HG03575 (cell line): Measurements from ENCODE around the gene CEP41.

Source experiments
- ATAC-seq: cut with Tn5 transposase; IDR thresholded peaks from one replicate; pipeline ENCODE4 v1.9.1; 2021; ENCODE audit not compliant: unreplicated experiment, insufficient number of reproducible peaks, low FRiP score; ENCODE audit errors: extremely low read depth

CEP41 gene

DNA sequence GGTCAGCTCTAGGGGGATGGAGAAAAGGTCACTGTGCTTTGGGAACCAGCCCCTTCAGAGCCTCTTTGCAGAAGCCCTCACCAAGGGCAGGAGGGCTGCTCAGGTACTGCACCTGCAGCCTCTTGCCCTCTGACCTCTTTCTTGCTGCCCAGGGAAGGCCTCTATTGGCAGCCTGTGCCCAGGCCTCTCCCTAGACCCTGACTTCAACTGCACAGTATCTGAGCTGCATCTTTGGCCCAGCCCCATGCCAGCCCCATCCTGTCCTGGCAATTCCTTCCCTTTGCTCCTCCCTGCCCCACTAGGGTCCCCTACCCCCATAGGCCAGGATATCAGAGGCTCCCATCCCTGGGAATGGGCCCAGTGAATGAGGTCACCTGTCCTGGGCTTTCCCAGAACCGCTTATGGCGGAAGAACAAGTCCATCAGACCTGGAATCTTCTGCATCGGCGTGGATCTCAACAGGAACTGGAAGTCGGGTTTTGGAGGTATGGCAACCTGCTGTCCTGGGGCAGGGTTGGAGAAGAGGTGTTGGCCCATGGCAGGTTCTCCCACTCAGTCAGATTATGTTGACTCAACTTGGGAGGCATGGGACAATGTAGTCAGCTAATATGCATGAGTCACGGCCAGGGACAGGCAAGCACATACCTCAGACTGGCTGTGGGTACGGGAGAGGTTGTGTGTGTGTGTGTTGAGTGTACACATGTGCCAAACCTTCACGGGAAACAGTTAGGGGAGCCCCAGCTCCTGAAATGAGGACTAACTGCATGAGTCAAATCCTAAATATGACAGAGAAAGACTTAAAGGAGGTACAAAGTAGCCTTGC lies 77.6 kb downstream of the CEP41 start:
- ATAC-seq, result no peak

DNA sequence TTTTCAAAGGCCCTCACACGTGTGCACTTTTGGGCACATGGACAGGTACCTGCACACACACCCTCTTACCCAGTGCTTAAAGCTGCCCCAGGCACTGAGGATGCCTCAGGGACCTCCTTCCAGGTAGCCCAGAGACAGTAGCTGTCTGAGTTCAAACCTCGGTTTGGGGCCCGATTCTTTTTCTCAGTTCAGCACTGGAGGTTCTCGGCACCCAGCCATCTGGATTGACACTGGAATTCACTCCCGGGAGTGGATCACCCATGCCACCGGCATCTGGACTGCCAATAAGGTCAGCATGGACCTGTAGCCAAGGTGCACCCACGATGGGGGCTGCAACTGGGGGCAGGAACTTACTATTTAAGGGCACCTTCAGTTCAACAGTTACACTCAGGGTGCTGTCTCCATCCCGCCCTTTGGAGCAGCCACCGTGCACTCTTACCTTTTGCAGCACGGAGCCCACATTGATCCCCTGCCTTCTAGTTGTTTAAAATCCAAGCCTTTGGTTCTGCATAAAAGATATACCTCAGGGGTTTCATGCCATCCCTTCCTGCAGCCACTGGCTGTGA lies 78.5 kb downstream of the CEP41 start:
- no peak for ATAC-seq

DNA sequence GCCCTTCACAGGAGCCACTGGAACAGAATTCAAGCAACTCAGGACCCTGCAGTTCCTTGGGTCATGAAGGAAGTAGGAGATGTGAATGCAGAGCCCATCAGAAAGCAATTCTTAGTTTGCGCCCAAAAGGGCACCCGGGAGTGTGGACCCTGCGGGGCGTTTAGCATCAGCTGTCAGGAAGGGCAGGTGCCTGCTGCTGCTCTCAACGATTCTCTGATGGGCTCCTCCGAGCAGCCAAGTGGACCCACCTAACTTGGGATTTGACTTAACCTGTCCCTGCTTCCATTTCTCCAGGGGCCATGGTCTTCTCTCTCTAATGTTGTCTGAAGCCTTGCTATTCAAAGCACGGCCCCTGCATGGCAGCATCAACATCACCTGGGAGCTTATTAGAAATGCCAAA lies 79.1 kb downstream of the CEP41 start:
- ATAC-seq, result no peak

DNA sequence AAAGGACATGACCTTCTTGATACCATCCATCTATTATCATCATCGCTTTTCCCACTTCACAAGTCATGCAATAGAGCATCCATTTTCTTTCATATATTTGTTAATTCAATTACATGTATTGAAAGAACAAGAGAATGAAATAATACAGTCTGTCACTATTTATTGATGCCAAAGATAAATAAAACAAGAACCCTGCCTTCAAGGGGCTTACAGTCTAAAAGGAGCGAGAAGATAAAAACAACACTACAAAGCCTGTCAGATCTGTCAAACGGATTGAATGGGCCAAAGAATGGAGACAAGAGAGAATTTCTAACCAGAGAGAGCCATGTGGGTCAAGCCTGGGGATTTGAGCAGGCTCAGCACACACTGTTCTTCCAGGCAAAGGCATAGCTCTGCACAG lies 80.3 kb downstream of the CEP41 start:
- ATAC-seq, result no peak

DNA sequence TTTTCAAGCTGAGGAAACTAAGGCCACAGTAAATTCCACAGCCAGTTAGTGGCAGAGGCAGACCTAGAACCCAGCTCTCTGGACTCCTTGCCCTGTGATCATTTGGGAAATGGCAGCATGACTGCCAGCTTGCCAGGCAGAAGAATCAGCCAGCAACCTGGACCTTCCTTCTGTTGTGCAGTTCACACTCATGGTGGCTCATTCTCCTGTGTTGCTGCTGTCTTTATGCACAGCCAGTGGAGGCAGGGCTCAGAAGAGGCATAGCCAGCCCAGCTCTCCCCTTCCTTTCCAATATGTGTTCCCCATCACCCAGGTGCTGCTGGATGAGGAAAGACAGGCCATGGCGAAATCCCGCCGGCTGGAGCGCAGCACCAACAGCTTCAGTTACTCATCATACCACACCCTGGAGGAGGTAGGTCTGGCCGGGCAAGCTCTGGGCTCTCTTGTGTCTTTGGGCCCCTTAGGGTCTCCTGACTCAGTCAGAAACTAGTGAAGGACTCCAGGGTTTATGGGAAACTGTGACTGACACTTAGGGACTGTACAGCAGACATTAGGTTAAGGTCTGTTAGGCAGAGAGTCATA lies 81.4 kb downstream of the CEP41 start:
- ATAC-seq, result no peak

DNA sequence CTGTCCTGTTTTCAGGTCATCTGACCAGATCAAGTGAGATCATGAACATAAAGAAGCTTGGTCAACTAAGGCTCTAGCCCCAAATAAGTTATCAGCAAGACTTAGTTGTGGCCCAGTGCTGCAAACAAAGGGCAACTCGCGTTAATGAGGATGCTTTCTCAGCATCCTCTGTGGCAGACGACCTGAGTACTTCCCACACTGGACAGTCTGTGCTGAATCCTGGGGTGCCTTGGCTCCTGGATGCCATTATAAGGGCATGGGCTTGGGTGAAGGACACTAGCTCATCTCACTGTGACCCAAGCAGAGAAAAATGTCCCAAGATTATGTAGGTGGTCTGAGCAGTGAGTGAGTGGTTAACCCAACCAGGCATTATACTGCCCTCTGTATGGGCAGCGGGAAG lies 82.3 kb downstream of the CEP41 start:
- ATAC-seq, result no peak

DNA sequence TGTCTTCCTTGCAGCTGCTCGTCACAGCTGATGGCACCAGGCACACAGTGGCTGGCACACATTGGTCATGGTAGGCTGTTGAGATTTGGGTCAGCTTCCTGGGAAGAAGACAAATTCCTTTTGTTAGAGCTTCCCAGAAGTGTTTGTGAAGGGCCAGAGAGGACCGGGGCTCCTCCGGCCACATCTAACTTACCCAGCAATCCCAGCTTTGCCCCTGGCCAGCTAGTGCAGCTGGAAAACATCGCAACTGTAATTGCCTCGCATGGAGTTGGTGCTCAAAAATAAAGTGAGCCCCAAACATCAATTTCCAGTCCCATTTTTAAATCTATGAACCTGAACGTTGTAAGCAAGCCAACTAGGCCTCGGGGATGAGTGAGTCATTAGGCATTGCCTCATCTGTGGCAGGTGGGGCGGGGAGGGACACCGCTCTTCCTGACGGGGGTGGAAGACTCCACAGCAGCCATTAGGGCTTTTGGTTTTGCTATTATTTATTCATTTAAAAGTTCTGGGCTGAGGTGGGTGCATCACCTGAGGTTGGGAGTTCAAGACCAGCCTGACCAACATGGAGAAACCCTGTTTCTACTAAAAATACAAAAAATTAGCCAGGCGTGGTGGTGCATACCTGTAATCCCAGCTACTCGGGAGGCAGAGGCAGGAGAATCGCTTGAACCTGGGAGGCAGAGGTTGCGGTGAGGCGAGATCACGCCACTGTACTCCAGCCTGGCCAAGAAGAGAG lies 83.8 kb downstream of the CEP41 start:
- ATAC-seq, result no peak

DNA sequence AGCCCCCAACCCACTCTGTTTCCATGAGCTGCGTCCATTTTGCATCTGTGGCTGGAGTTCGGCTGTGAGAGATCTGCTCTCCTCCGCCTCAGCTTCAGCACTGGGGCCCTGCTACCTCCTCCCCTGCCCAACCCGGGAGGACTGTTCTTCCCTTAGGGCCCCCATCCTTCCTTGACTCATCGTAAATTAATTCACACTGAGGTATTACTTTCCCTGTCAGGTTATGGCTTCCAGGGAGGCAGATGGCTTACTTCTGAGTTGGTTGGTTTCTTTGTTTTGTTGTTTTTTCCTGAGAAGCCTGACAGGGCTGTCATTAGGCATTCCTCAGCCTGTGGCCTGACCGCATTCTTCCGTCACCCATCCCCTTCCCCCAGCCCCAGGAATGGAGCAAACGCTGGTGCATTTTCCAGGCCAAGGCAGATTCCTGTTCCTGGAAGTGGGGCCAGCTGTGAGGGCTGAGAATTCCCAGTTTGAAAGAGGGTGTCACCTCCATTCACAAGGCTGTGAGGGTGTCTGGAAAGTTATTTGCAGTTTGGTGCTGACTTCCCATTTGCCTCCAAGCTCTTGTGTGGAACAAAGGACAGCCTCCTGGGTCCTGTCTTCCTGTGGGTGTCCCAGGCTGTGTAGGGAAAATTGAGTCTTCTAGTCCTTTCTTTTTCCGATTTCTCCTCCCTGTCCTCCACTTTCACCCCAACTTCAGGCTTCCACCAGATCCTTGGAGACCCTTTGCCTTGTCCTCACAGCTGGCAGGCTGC lies 84.5 kb downstream of the CEP41 start:
- ATAC-seq, result no peak

DNA sequence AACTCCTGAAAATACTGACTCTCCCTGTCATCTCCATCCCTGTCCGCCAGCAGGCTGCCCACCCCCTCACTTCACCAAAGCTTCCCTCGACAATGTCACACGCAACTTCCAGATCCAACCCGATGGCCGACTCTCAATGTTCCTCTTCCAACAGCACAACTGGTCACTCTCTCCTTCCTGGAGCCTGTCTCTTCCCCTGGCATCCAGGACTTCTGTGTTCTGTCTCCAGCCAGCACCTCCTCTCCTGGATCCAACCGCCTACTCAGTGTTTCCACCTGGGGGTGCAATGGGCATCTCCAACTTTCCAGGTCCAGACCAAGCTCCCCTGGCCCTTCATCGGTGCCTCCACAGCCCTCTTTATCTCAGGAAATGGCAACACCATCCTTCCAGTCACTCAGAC lies 87.6 kb downstream of the CEP41 start:
- ATAC-seq, result no peak

DNA sequence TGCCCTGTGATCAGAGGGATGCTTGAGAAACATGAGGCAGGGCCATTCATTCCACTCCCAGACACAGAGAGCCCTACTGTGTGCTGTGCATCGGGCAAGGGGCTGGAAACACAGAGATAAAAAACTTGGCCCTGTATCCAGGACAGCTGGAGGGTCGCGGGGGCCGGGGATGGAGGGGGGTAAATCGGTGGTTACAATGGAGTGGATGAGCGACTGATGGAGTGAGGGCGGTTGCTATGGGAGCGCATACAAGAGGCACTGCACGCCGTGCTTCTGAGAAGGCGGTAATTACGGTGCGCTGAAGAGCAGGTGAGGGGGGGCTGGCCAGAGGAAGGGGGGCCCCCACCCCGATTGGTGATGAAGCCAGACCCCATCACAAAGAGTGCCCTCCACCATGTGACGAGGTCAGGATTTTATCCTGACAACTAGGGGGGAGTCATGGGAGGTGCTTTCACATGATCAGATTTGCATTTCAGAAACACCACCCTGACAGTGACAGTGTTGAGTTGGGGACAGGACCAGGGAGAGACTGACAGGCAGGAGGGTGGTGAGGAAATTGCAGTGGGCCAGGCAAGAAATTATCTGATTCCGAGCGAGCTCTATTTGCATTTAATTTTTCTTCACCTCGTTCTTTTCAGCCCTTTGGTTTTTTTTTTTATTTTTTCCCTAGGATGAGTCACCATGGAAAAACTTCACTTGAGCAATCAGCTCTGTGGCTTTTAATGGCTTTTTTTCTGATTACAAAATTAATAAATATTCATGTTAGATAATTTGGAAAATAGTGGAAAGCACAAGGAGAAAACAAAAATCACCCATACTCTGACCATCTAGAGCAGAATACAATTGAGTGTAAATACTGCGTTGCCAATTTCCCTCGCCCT lies 88.4 kb downstream of the CEP41 start:
- no peak for ATAC-seq

DNA sequence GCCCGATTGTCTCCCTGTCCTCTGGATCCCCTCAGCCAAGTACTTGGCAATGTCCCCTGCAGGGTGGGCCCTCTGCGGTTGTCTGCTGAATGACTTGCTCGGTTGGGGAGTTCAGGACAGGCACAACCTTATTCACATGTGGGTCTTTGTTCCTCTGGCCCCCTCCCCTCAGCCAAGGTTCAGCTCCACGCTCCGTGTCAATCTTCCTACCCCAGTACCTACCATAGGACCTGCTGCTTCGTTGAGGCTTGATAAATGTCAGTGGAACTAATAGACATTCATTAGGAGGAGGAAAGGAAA lies 89.1 kb downstream of the CEP41 start:
- no peak for ATAC-seq

DNA sequence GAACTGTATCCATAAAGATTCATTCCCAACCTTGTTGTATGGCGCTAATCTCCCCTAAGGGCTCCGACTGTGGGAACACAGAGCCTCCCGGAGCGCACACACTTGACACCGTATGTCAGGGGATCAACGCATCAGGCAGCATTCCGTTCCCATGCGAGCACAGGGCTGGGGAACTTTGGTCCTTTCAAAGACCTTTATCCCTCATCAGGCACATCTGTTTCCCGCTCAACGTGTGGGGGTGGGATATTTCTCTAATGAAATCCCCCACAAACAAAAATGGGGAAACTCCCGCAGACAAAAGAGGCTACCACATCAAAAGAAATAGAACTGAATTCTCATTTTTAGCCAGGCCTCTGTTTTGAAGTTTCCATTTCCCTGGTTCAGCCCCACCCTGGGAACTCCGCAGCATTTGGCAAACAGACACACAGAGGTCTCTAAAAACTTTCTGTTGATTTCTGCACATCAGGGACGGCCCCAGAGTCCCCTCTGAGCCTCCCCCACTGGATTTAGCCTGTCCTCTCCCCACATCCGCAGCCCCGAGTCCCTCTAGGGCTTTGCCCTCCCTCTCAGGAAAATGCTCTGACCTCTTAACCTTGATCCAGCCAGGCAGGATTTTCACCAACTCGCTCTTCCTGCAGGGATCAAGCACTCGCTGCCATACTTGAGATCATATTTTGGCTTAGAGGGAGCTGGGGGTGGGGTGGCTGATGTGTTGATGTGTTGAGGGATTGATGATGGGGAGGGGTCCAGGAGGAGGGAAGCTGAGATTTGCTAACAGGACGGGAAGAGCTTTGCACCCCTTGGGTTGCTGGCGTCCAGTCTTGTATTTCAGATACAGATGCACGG lies 89.6 kb downstream of the CEP41 start:
- ATAC-seq, result no peak

DNA sequence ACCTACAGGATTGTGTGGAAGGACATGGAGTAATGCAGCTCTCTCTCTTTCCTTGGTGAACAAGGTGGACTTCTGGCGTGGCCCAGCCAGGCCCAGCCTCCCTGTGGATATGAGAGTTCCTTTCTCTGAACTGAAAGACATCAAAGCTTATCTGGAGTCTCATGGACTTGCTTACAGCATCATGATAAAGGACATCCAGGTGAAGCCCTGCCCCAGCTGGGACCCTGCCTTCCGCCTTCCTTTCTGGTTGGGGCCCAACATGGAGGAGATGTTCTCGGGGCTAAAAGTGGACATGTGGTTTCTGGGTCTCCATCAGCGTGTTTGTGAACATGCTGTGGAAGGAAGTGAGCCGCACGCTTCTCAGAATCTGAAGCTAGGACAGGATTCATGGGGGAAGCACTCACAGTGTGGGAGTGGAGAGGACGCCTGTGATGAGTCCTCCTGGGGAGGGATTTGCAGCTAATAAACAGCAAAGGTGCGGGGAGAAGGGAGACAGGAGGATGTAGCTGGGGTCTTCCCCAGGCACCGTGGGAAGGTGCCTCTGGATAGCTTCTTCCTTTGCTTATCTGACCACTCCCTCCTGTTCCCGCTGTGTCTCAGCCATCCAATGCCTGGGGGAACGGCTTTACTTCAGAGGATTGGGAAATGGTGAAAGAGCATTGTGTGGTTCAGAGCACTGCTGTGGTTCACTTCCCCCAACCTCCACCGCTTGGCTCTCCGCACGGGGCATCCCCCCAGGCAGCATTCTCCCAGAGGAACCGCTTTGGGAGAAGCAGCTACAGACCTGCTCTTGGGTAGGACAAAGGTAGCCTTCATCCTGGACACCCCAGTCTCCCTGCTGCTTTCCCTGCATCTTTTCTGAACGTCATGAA lies 90.7 kb downstream of the CEP41 start:
- ATAC-seq, result no peak

DNA sequence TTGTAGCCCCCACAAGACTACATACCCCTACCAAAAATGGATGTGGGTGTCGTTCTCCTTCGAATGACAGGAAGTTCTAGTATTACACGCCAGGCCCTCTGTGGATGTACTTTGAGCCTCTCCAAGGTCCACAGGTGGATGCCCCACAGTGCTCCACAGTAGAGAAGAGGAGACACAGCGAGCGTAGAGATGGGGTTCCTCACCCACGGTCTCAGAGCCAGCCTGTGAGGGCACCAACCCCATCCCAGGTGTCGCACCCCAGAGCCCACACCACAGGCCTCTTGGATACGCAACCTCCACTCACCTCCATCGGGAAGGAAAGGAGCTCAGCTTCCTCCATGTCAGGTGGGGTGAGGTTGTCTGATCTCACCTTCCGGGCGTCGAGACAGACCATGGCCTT lies 93.9 kb downstream of the CEP41 start:
- no peak for ATAC-seq

DNA sequence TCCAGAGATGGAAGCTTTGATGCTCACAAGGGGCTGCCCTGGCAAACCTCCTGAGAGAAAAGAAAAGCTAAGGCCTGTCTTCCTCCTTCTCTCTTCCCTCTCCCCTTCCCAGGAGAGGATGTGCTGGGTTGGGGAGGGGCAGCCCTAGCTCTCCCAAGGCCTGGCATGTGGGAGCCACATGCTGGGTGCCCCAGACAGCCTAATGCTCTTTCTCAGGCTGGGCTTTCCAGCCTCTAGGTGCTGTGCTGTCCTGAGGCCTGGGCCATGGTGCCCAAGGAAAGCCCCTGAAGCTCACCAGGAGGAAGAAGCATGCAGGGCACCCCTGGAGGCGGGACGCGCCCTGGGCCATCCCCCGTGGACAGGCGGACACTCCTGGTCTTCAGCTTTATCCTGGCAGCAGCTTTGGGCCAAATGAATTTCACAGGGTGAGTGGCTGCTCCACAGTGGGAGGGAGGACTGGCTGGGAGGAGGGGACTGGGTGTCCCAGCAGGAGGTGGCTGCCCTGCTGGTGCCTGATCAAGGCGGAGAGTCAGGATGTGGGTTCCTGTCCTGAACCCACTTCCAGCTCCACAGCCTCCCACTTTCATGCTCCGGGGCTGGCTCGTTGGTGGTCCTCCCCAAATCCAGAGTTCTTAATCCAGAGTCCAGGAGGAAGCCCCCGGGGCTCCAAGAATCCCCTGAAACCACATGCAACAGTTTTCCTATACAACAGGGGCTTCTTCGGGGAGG lies 94.5 kb downstream of the CEP41 start:
- no peak for ATAC-seq

DNA sequence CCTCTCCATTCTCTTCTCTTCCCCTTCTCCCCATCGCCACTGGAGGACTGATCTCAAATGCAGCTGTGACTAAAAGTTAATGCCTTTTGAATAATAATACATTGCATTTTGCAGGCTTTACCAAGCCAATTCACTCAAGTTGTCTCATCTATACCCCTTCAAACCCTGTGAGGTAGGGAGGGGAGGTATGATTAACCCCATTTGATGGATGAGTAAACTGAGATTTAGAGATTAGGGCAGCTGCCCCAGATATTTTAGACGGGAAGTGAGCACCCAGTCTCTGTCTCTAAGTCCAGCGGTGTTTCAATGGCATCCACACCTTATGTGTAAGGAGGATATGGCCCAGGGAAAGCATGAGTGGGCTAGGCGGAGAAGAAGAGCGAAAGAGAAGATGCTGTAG lies 95.1 kb downstream of the CEP41 start:
- no peak for ATAC-seq
